Psoas muscle (tissue), 8 donors: ENCODE results near the gene CADPS. TPM values are rescaled to one million over a fixed set of nuclear protein-coding genes. Genes with fewer than 3 reads are reported as not detected.

Source experiments
- ATAC-seq, 4 donors: fragments of 200-7000 bp; cut with Tn5 transposase; one replicate each; pipeline ENCODE4 v1.9.1; 2020; ENCODE audit warnings: moderate library complexity in 3 of 4, mild to moderate bottlenecking in 2 of 4
- DNase-seq, 2 donors: peaks; one replicate each; pipeline ENCODE4 v3.0.0-alpha.2; 2020
- H3K27ac ChIP-seq: fragments of 200-600 bp; one replicate; pipeline ENCODE4 v1.8.0; 2022
- H3K27me3 ChIP-seq, 3 donors: fragments of 200-600 bp in 1 of 3; one replicate each; pipeline versions ENCODE4 v1.6.1 to v1.8.0; 2013 to 2022; ENCODE audit warnings: low read length in 2 of 3, mild to moderate bottlenecking in 2 of 3, moderate library complexity in 1 of 3; ENCODE audit not compliant: insufficient read depth in 3 of 3
- H3K36me3 ChIP-seq, 2 donors: fragments of 200-600 bp in 1 of 2; one replicate each; pipeline versions ENCODE4 v1.6.1 to v1.8.0; 2013 to 2022; ENCODE audit warnings: low read depth in 1 of 2, mild to moderate bottlenecking in 1 of 2, moderate library complexity in 1 of 2; ENCODE audit not compliant: insufficient read depth in 1 of 2
- H3K4me1 ChIP-seq: fragments of 200-600 bp; one replicate; pipeline ENCODE4 v1.8.0; 2022
- H3K4me3 ChIP-seq: fragments of 200-600 bp; one replicate; pipeline ENCODE4 v1.8.0; 2022; ENCODE audit warnings: mild to moderate bottlenecking
- H3K9me3 ChIP-seq: fragments of 200-600 bp; one replicate; pipeline ENCODE4 v1.8.0; 2022
- WGBS, 3 donors: extraction: QIAGEN DNeasy Blood & Tissue Kit; methylation state at CpG; one replicate each; pipeline versions ENCODE4 v1.1.6 to v1.1.7; 2013; 5-methylcytosine and 5-hydroxymethylcytosine counted together
- intact Hi-C, 2 donors: fragments of 100-400 bp; cut with DNase I; formaldehyde crosslinking; loops; one replicate each; pipeline versions ENCODE4 v1.11.0 to v1.14.2; 2022
- polyA plus RNA-seq, 3 donors: library from polyadenylated mRNA; stranded (reverse); fragments of 200-250 nt; gene quantifications; one replicate each; pipeline ENCODE4 v1.2.3, GENCODE V29; 2013
- total RNA-seq, 4 donors: library from RNA; stranded (reverse); fragmentation: NEBNext Ultra II Directional in 2 of 4; extraction: Animal tissue kit (Norgen Biotek cat#: 25700) in 2 of 4; gene quantifications; one replicate each; pipeline versions ENCODE4 v1.2.1 to v1.2.4, GENCODE V29; 2021 to 2023
- TF ChIP-seq, protein P1 (sequence below): fragments of 200-600 bp; IDR thresholded peaks from one replicate; pipeline ENCODE4 v1.8.0; 2022; ENCODE audit warnings: antibody characterized with exemption
- donor health status: healthy with polysubstance abuse.
- donor health status: DM: no; HTN: no; CAD: no; lungs with moderate emphysema.
- donor health status: Bipolar disorder and iron deficiency.
- donor health status: healthy.
- donor health status: DM: yes; HTN: yes; CAD: no.
- donor health status: DM: no; HTN: no; CAD: no.
- donor health status: DM: no; HTN: no; CAD: no.
- donor health status: DM: yes; HTN: yes; CAD: no.

CADPS gene
- total and polyA plus RNA-seq, 7 donors: 0.01 to 0.07 (median 0.04) TPM; not detected in 4

GRCh38 chr3:62761711-62762110, 113.5 kb downstream of the CADPS start:
- DNase-seq (no peak), ATAC-seq (no peak)
- intact Hi-C loops: no loop called here
- no peak overlapping the region for H3K4me3 ChIP-seq
- whole genome bisulfite sequencing, 3 donors: 70 to 85% (median 82%) methylated on average over 1 of the region's 1 CpG
- H3K4me1 ChIP-seq: no peaks in the 10 kb centered on the region
- TF ChIP-seq, protein P1, sequence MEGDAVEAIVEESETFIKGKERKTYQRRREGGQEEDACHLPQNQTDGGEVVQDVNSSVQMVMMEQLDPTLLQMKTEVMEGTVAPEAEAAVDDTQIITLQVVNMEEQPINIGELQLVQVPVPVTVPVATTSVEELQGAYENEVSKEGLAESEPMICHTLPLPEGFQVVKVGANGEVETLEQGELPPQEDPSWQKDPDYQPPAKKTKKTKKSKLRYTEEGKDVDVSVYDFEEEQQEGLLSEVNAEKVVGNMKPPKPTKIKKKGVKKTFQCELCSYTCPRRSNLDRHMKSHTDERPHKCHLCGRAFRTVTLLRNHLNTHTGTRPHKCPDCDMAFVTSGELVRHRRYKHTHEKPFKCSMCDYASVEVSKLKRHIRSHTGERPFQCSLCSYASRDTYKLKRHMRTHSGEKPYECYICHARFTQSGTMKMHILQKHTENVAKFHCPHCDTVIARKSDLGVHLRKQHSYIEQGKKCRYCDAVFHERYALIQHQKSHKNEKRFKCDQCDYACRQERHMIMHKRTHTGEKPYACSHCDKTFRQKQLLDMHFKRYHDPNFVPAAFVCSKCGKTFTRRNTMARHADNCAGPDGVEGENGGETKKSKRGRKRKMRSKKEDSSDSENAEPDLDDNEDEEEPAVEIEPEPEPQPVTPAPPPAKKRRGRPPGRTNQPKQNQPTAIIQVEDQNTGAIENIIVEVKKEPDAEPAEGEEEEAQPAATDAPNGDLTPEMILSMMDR: no peak
- no peaks in the 10 kb centered on the region for H3K27me3 ChIP-seq
- H3K9me3 ChIP-seq: no peaks in the 10 kb centered on the region
- no peak overlapping the region for H3K27ac ChIP-seq
- no peaks in the 10 kb centered on the region for H3K36me3 ChIP-seq

DNA sequence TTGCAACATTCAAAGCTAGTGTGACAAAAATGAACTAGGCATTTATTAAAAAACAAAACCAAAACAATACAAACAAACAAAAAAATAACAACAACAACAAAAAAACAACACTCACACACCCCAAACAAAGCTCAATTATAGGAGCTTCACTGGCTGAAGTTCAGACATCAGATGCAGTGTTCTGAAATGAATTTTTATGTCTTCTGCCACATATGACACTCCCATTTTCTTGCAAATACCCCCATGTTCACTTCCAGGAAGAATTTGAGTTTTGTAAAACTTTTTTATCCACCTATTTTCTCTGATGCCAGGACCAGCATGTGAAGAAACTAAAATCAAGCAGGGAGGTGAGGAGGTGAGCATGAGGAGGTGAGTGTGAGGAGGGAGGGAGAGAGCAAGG, 113.9 kb downstream of the CADPS start:
- ATAC-seq (no peak), DNase-seq (no peak)
- no peaks in the 10 kb centered on the region for H3K36me3 ChIP-seq
- TF ChIP-seq, protein P1: no peak
- H3K27me3 ChIP-seq: no peaks in the 10 kb centered on the region
- H3K27ac ChIP-seq: no peak overlapping the region
- intact Hi-C loops: no loop called here
- H3K4me1 ChIP-seq: no peaks in the 10 kb centered on the region
- no peak overlapping the region for H3K4me3 ChIP-seq
- H3K9me3 ChIP-seq: no peaks in the 10 kb centered on the region

- no peaks in the 10 kb centered on the region for H3K27me3 ChIP-seq
- ATAC-seq: no peak
- no peaks in the 10 kb centered on the region for H3K9me3 ChIP-seq
- intact Hi-C loops: no loop called here
- WGBS, 3 donors: 62 to 74% (median 69%) methylated on average over 3 of the region's 3 CpGs
- H3K4me3 ChIP-seq: no peak overlapping the region
- no peak overlapping the region for H3K27ac ChIP-seq
- H3K4me1 ChIP-seq: no peaks in the 10 kb centered on the region
- no peaks in the 10 kb centered on the region for H3K36me3 ChIP-seq
- TF ChIP-seq, protein P1: no peak
- no peak for DNase-seq
These were observed 116.7 kb downstream of the CADPS start for GRCh38 chr3:62758296-62759066.

- Histone ChIP-seq H3K27me3 (no peaks in the 10 kb centered on the region), H3K4me1 (no peaks in the 10 kb centered on the region), H3K27ac (no peak overlapping the region), H3K36me3 (no peaks in the 10 kb centered on the region), H3K4me3 (no peak overlapping the region), H3K9me3 (no peaks in the 10 kb centered on the region)
- TF ChIP-seq, protein P1: no peak
- ATAC-seq (no peak), DNase-seq (no peak)
- 63 to 74% (median 67%) methylated on average over 4 of the region's 4 CpGs for WGBS, 3 donors
- intact Hi-C loops: no loop called here
These were observed 118.2 kb downstream of the CADPS start for GRCh38 chr3:62757045-62757444.

DNA sequence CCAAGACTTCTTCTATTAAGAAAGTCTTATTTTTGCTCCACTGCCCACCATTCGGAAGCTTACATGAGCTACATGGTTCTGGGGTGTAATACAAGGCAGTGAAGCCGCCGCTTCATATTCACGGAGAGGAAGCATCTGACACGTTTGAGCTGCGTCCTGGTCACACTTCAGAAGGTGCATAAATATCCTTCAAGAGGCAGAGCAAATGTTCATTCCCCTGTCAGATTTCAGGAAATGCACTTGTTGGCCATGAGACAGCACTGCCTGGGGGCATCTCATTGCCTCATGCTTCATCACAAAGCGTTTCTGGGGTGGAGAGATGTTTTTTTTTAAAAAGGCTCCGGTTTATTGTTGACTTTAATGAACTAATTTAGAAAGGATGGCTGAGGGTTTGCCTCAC, 119.9 kb downstream of the CADPS start:
- WGBS, 3 donors: 69 to 73% (median 69%) methylated on average over 8 of the region's 8 CpGs
- no peak for DNase-seq
- intact Hi-C loops: no loop called here

More for the DNA sequence above, 119.9 kb downstream of the CADPS start:
- no peaks in the 10 kb centered on the region for H3K36me3 ChIP-seq
- H3K4me3 ChIP-seq: no peak overlapping the region
- TF ChIP-seq, protein P1: no peak
- H3K4me1 ChIP-seq: no peaks in the 10 kb centered on the region
- H3K27ac ChIP-seq: no peak overlapping the region
- no peak for ATAC-seq
- H3K9me3 ChIP-seq: no peaks in the 10 kb centered on the region
- H3K27me3 ChIP-seq: no peaks in the 10 kb centered on the region
